Neural cell (in vitro differentiated cells): ENCODE results near the gene SYTL4. TPM values are rescaled to one million over a fixed set of nuclear protein-coding genes. Genes with fewer than 3 reads are reported as not detected.

Source experiments
- H2AFZ ChIP-seq: fragments of 200-600, 300-800 bp; sonication (generic), shearing (Covaris generic); 2 replicates; pipeline ENCODE4 v1.6.0; 2014; ENCODE audit warnings: low read depth, mild to moderate bottlenecking, antibody characterized with exemption, low read length, moderate library complexity
- H3F3A ChIP-seq: fragments of 200-600 bp; shearing (Covaris generic); 2 replicates; pipeline ENCODE4 v1.6.1; 2016; ENCODE audit warnings: mild to moderate bottlenecking, moderate library complexity, mixed read lengths, antibody characterized with exemption, low read length; ENCODE audit not compliant: insufficient read depth, poor library complexity, severe bottlenecking
- H3K27ac ChIP-seq: fragments of 200-600, 300-800 bp; sonication (generic), shearing (Covaris generic); 2 replicates; pipeline ENCODE4 v1.5.1; 2014; ENCODE audit warnings: mild to moderate bottlenecking, low read length, moderate library complexity
- H3K27me3 ChIP-seq: fragments of 300-800, 200-600 bp; sonication (generic), shearing (Covaris generic); 2 replicates; pipeline ENCODE4 v1.6.0; 2014; ENCODE audit warnings: mild to moderate bottlenecking, low read depth, low read length, moderate library complexity; ENCODE audit not compliant: insufficient read depth
- H3K36me3 ChIP-seq: fragments of 300-800, 200-600 bp; sonication (generic), shearing (Covaris generic); 2 replicates; pipeline ENCODE4 v1.5.1; 2014; ENCODE audit warnings: mild to moderate bottlenecking, antibody characterized with exemption, low read length, moderate library complexity; ENCODE audit not compliant: insufficient read depth
- H3K4me2 ChIP-seq: fragments of 300-800, 200-600 bp; sonication (generic), shearing (Covaris generic); 2 replicates; pipeline ENCODE4 v1.6.0; 2014; ENCODE audit warnings: mild to moderate bottlenecking, low read length
- H3K4me3 ChIP-seq: fragments of 300-800, 200-600 bp; sonication (generic), shearing (Covaris generic); 2 replicates; pipeline ENCODE4 v1.5.1; 2014; ENCODE audit warnings: mild to moderate bottlenecking, low read length, moderate library complexity
- H3K79me2 ChIP-seq: fragments of 200-600 bp; shearing (Covaris generic); replicated peaks from 2 replicates; pipeline ENCODE4 v1.6.0; 2014; ENCODE audit warnings: mild to moderate bottlenecking, low read length, moderate library complexity; ENCODE audit not compliant: insufficient read depth
- H3K9ac ChIP-seq: fragments of 300-800, 200-600 bp; sonication (generic), shearing (Covaris generic); 2 replicates; pipeline ENCODE4 v1.6.1; 2016; ENCODE audit warnings: mild to moderate bottlenecking, low read length, mixed read lengths
- H3K9me2 ChIP-seq: fragments of 200-600 bp; shearing (Covaris generic); 2 replicates; pipeline ENCODE4 v1.6.1; 2016; ENCODE audit warnings: mild to moderate bottlenecking, low read length, mixed read lengths; ENCODE audit not compliant: insufficient read depth
- H3K9me3 ChIP-seq: fragments of 200-600, 300-800 bp; sonication (generic), shearing (Covaris generic); 2 replicates; pipeline ENCODE4 v1.6.1; 2016; ENCODE audit warnings: mild to moderate bottlenecking, mixed run types, low read length, moderate library complexity, mixed read lengths
- H4K20me1 ChIP-seq: fragments of 200-600 bp; shearing (Covaris generic); 2 replicates; pipeline ENCODE4 v1.6.1; 2016; ENCODE audit warnings: mild to moderate bottlenecking, mixed run types; ENCODE audit not compliant: insufficient read depth
- CTCF ChIP-seq: fragments of 450-650 bp; IDR thresholded peaks from 2 replicates; pipeline ENCODE4 v1.5.1; 2014; ENCODE audit warnings: antibody characterized with exemption, mild to moderate bottlenecking, moderate library complexity; ENCODE audit not compliant: poor library complexity, severe bottlenecking
- EP300 ChIP-seq: fragments of 450-650 bp; conservative IDR thresholded peaks from 2 replicates; pipeline ENCODE4 v1.6.1; 2014; ENCODE audit warnings: antibody characterized with exemption, mild to moderate bottlenecking, moderate library complexity; ENCODE audit not compliant: poor library complexity, severe bottlenecking
- EZH2 ChIP-seq: fragments of 200-600, 300-800 bp; shearing (Covaris generic), sonication (generic); IDR thresholded peaks from 2 replicates; pipeline ENCODE4 v1.6.1; 2014; ENCODE audit warnings: antibody characterized with exemption, low read length, borderline replicate concordance, mild to moderate bottlenecking; ENCODE audit not compliant: insufficient read depth, poor library complexity, severe bottlenecking
- MXI1 ChIP-seq: fragments of 450-650 bp; conservative IDR thresholded peaks from 2 replicates; pipeline ENCODE4 v1.6.1; 2014; ENCODE audit warnings: antibody characterized with exemption, mild to moderate bottlenecking; ENCODE audit not compliant: poor library complexity, severe bottlenecking
- POLR2AphosphoS5 ChIP-seq: IDR thresholded peaks from 2 replicates; pipeline ENCODE4 v1.6.1; 2012
- RAD21 ChIP-seq: fragments of 450-650 bp; conservative IDR thresholded peaks from 2 replicates; pipeline ENCODE4 v1.6.1; 2014; ENCODE audit warnings: antibody characterized with exemption, mild to moderate bottlenecking, moderate library complexity
- REST ChIP-seq: IDR thresholded peaks from 2 replicates; pipeline ENCODE4 v1.6.1; 2012; ENCODE audit warnings: borderline replicate concordance
- SMC3 ChIP-seq: fragments of 450-650 bp; conservative IDR thresholded peaks from 2 replicates; pipeline ENCODE4 v1.6.1; 2014; ENCODE audit warnings: antibody characterized with exemption, mild to moderate bottlenecking, moderate library complexity; ENCODE audit not compliant: poor library complexity
- TAF1 ChIP-seq: IDR thresholded peaks from 2 replicates; pipeline ENCODE4 v1.6.1; 2012; ENCODE audit warnings: low read depth
- polyA plus RNA-seq: library from polyadenylated mRNA; depleted of rRNA; stranded (reverse); fragments of >200 nt; gene quantifications from 2 replicates; pipeline ENCODE4 v1.2.3, GENCODE V29; 2014

SYTL4 gene
- polyA plus RNA-seq, 1 donor from 2014 or later, result 0.11 TPM

GRCh38 chrX:100685997-100686305 is 46.0 kb downstream of the SYTL4 start:
- peak; percentile 31 for TF ChIP-seq SMC3
- no peak for TF ChIP-seq REST
- TF ChIP-seq RAD21, result no peak
- TF ChIP-seq POLR2AphosphoS5, result no peak
- no peak for TF ChIP-seq EP300
- no peak for TF ChIP-seq CTCF
- no peak for TF ChIP-seq TAF1
- no peak for TF ChIP-seq MXI1
- Histone ChIP-seq H3K27ac (no peak overlapping the region), H3K9me2 (no peaks in the 10 kb centered on the region), H3K4me2 (no peak overlapping the region), H3K79me2 (no peaks in the 10 kb centered on the region), H4K20me1 (no peaks in the 10 kb centered on the region), H3F3A (no peaks in the 10 kb centered on the region), H3K9ac (no peak overlapping the region), H3K27me3 (no peaks in the 10 kb centered on the region), H3K9me3 (no peaks in the 10 kb centered on the region), H2AFZ (no peak overlapping the region), H3K36me3 (no peaks in the 10 kb centered on the region), H3K4me3 (no peak overlapping the region)

- TF ChIP-seq EZH2, result no peak
- peak; percentile 93 for TF ChIP-seq CTCF
- peak; percentile 89 for TF ChIP-seq RAD21
- peak; percentile 90 for TF ChIP-seq SMC3
- no peak for TF ChIP-seq TAF1
- no peak for TF ChIP-seq POLR2AphosphoS5
- TF ChIP-seq REST, result no peak
- TF ChIP-seq MXI1, result no peak
- TF ChIP-seq EP300, result no peak
- no peak overlapping the region for H3K9ac ChIP-seq
- H3K4me3 ChIP-seq, result no peak overlapping the region
- no peaks in the 10 kb centered on the region for H3K36me3 ChIP-seq
- H3F3A ChIP-seq, result no peaks in the 10 kb centered on the region
- H3K79me2 ChIP-seq, result no peaks in the 10 kb centered on the region
- H4K20me1 ChIP-seq, result no peaks in the 10 kb centered on the region
- H3K27ac ChIP-seq, result no peak overlapping the region
- no peaks in the 10 kb centered on the region for H3K9me3 ChIP-seq
- no peak overlapping the region for H3K4me2 ChIP-seq
- no peak overlapping the region for H2AFZ ChIP-seq
- H3K9me2 ChIP-seq, result no peaks in the 10 kb centered on the region
- no peaks in the 10 kb centered on the region for H3K27me3 ChIP-seq
These were observed 46.5 kb downstream of the SYTL4 start for GRCh38 chrX:100685284-100685996.
